Cerebellar nuclear complex (tissue), 1 donor: Measurements from ENCODE around the gene PCDHGB7.
"Not testable (repeated sequence)": the region's sequence is repeated elsewhere in the genome, so short reads cannot be mapped to it uniquely, and the experiment has no call there.

Source experiments
- DNase-seq, 2 experiments: peaks; one replicate each; lab custom pipeline; 2025; lab: John Stamatoyannopoulos, UW

The PCDHGB7 gene

GRCh38 chr5:141430332-141431113, 13.0 kb downstream of the PCDHGB7 start, which contains the start of gene PCDHGA12:
PCDHGA12 (plus strand) TSS chr5:141430507; CDS start chr5:141430760, 253 bp downstream.
- no peak for DNase-seq

GRCh38 chr5:141431286-141431685, 13.8 kb downstream of the PCDHGB7 start:
- no peak for DNase-seq

GRCh38 chr5:141432308-141432707, 14.8 kb downstream of the PCDHGB7 start:
- DNase-seq = not testable (repeated sequence)

- not testable (repeated sequence) for DNase-seq
Measured at GRCh38 chr5:141432726-141433125, 15.2 kb downstream of the PCDHGB7 start.

- DNase-seq = no peak
Measured at GRCh38 chr5:141434006-141434405, 16.5 kb downstream of the PCDHGB7 start.

- no peak for DNase-seq
Measured at GRCh38 chr5:141437221-141437620, 19.7 kb downstream of the PCDHGB7 start.

GRCh38 chr5:141439411-141440141, 22.1 kb downstream of the PCDHGB7 start:
- no peak for DNase-seq

GRCh38 chr5:141440341-141440740, 22.9 kb downstream of the PCDHGB7 start:
- DNase-seq = no peak

GRCh38 chr5:141441571-141442170, 24.2 kb downstream of the PCDHGB7 start:
- no peak for DNase-seq

- no peak for DNase-seq
Measured at GRCh38 chr5:141465351-141465750, 47.9 kb downstream of the PCDHGB7 start.
